Esophagus squamous epithelium (tissue), 5 donors: ENCODE measurements around the gene MRPS23. TPM values are rescaled to one million over a fixed set of nuclear protein-coding genes. Genes with fewer than 3 reads are reported as not detected.

Experiments
- DNase-seq: peaks from one replicate; lab custom pipeline; 2025; lab: John Stamatoyannopoulos, UW
- H3K27ac ChIP-seq, 4 donors: fragments of 200-600 bp; sonication (generic); one replicate each; pipeline ENCODE4 v1.5.1; 2016 to 2019; ENCODE audit warnings: mild to moderate bottlenecking in 1 of 4
- H3K27me3 ChIP-seq, 4 donors: fragments of 200-600 bp; sonication (generic); 1 replicate in 3 of 4; 2 replicates in 1 of 4; pipeline versions ENCODE4 v1.5.1 to v1.6.0; 2017 to 2021; ENCODE audit warnings: antibody characterized with exemption in 1 of 4
- H3K36me3 ChIP-seq, 3 donors: fragments of 200-600 bp; sonication (generic); one replicate each; pipeline ENCODE4 v1.5.1; 2016 to 2019
- H3K4me1 ChIP-seq, 3 donors: fragments of 200-600 bp; sonication (generic); one replicate each; pipeline ENCODE4 v1.5.1; 2017 to 2019
- H3K4me3 ChIP-seq, 4 donors: fragments of 200-600 bp; sonication (generic); 1 replicate in 3 of 4; 2 replicates in 1 of 4; pipeline ENCODE4 v1.5.1; 2016 to 2019; ENCODE audit warnings: mild to moderate bottlenecking in 2 of 4, moderate library complexity in 1 of 4
- H3K9me3 ChIP-seq, 3 donors: fragments of 200-600 bp; sonication (generic); one replicate each; pipeline ENCODE4 v1.5.1; 2016 to 2019
- CTCF ChIP-seq, 6 experiments: fragments of 450-650 bp in 4 of 6; fragments of 200-600 bp in 2 of 6; sonication (generic) in 2 of 6; IDR thresholded peaks; one replicate each; pipeline ENCODE4 v1.5.1; 2016 to 2019; ENCODE audit warnings: antibody characterized with exemption in 6 of 6, mild to moderate bottlenecking in 4 of 6, moderate library complexity in 4 of 6
- POLR2A ChIP-seq, 4 donors: fragments of 450-650 bp; IDR thresholded peaks; one replicate each; pipeline ENCODE4 v1.6.1; 2017; ENCODE audit warnings: antibody characterized with exemption in 4 of 4, mild to moderate bottlenecking in 4 of 4, moderate library complexity in 3 of 4
- WGBS, 2 donors: methylation state at CpG; one replicate each; pipeline ENCODE4 v1.1.5; 2018; 5-methylcytosine and 5-hydroxymethylcytosine counted together
- intact Hi-C: fragments of 100-400 bp; cut with DNase I; formaldehyde crosslinking; loops from one replicate; pipeline ENCODE4 v1.15.0; 2022
- total RNA-seq, 4 donors: library from RNA; depleted of rRNA; stranded (reverse); fragments of >200 nt; gene quantifications; one replicate each; pipeline ENCODE4 v1.1.0, GENCODE V29; 2016
- donor health status: DM: yes; HTN: yes; CAD: no.

The MRPS23 gene
- total RNA-seq, 4 donors from 2014 or later, result 9.9 to 25.2 (median 20.8) TPM

GRCh38 chr17:57894848-57895247 is 45.0 kb upstream of the MRPS23 start:
- intact Hi-C loops, result loop anchor here (10.0 kb wide), 2 partner anchors 50 to 90 kb away; partner anchors contain the start of gene VEZF1
- no peaks in the 10 kb centered on the region for H3K27me3 ChIP-seq
- no peaks in the 10 kb centered on the region for H3K36me3 ChIP-seq
- H3K4me1 ChIP-seq, result peaks cover 71 to 95% (median 79%) of the 10 kb centered on the region in 3 donors
- H3K9me3 ChIP-seq, result no peaks in the 10 kb centered on the region
- DNase-seq, result no peak
- H3K4me3 ChIP-seq, result no peak overlapping the region
- peak overlapping the region in 3 of 4 donors; percentile 93 to 96 (median 95) for H3K27ac ChIP-seq
- TF ChIP-seq POLR2A (IDR thresholded peaks at IDR 0.05) (no peak), CTCF (IDR thresholded peaks at IDR 0.05) (no peak)
- WGBS, 2 donors, result 92 to 93% methylated on average over 1 of the region's 1 CpG

DNA sequence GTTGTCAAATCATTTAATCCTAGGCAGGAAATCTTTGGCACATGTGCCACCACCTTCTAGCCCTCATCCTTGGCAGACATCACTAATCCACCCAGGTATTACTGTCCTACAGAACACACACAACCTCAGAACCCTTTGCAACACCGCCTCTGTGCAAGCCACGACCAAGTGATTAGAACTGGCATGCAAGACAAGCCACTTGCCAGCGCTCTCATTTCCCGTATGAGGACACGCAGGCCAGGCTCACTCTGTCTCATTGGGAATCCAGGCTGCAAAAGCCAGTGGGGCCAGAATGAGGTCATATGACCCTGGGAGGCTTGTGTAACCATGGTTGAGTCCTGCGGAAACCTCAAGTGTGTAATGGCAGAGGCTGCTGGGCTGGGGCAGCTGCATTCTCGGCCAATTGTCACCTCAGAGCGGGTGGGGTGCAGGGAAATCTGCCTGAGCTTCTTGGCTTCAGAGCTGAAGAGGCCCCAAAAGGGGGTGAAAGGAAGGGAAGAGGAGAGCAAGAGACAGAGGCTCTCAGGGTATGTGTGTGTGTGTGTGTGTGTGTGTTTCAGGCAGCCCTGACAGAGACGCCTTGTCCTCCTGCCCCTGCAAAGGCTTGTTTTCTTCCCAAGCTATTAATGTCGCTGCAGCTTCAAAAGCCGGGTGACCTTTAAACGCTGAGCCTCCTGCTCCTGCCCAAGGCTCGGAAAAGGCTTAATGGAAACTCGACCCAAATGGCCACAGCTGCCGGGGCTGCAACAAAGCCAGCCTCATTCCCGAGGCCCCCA is 43.2 kb upstream of the MRPS23 start:
- H3K27me3 ChIP-seq, result no peaks in the 10 kb centered on the region
- peak in 3 of 4 donors; percentile 21 to 49 (median 34) for TF ChIP-seq POLR2A (IDR thresholded peaks at IDR 0.05)
- peak in 1 of 6 experiments; percentile 10 for TF ChIP-seq CTCF (IDR thresholded peaks at IDR 0.05)
- peak overlapping the region; percentile 85 to 96 (median 94) for H3K27ac ChIP-seq
- H3K4me1 ChIP-seq, result peaks cover 56 to 95% (median 76%) of the 10 kb centered on the region in 3 donors
- DNase-seq, result peak; percentile 30
- no peaks in the 10 kb centered on the region for H3K9me3 ChIP-seq
- no peaks in the 10 kb centered on the region for H3K36me3 ChIP-seq
- H3K4me3 ChIP-seq, result peak overlapping the region in 3 of 4 donors; percentile 20 to 45 (median 28)
- WGBS, 2 donors, result 13 to 17% methylated on average over 6 to 12 of the region's 16 CpGs
- intact Hi-C loops, result loop anchor here (10.0 kb wide), 2 partner anchors 52 to 92 kb away; partner anchors contain the start of gene VEZF1

- peaks cover 53 to 89% (median 71%) of the 10 kb centered on the region in 3 donors for H3K4me1 ChIP-seq
Observed at GRCh38 chr17:57892146-57892819, 42.4 kb upstream of the MRPS23 start.

DNA sequence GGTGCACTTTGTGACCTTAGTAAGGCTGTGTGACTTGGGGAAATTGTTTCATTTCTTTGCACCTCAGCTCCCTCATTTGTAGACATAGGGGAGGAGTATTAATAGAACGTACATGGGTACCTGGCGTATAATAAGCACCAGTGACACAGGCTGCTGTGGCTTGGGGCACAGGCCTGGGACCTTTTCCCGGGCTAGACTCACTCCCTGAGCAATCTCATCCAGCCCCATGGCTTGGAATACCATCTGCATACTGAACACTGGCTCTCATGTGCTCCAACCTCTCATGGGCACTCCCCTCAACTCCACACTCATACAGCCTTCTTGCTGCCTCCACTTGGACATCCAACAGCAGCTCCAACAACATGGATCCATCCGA is 41.0 kb upstream of the MRPS23 start:
- H3K9me3 ChIP-seq, result no peaks in the 10 kb centered on the region
- H3K4me3 ChIP-seq, result no peak overlapping the region
- intact Hi-C loops, result loop anchor here (10.0 kb wide), 2 partner anchors 54 to 94 kb away; partner anchors contain the start of gene VEZF1
- peaks cover 0 to 2% (median 0%) of the 10 kb centered on the region in 3 donors for H3K36me3 ChIP-seq
- DNase-seq, result no peak
- 69 to 77% methylated on average over 4 of the region's 4 CpGs for WGBS, 2 donors
- H3K27ac ChIP-seq, result peak overlapping the region; percentile 63 to 96 (median 94)
- H3K27me3 ChIP-seq, result no peaks in the 10 kb centered on the region
- no peak for TF ChIP-seq CTCF (IDR thresholded peaks at IDR 0.05)
- TF ChIP-seq POLR2A (IDR thresholded peaks at IDR 0.05), result no peak
- H3K4me1 ChIP-seq, result peaks cover 53 to 79% (median 69%) of the 10 kb centered on the region in 3 donors

More at GRCh38 chr17:57892146-57892819, 42.4 kb upstream of the MRPS23 start:
- H3K4me3 ChIP-seq, result peak overlapping the region in 1 of 4 donors; percentile 45
- WGBS, 2 donors, result 48% methylated on average over 4 of the region's 6 CpGs; no CpG with 5 or more reads in 1 of the 2 donors
- no peaks in the 10 kb centered on the region for H3K9me3 ChIP-seq
- DNase-seq, result peak; percentile 33
- H3K36me3 ChIP-seq, result no peaks in the 10 kb centered on the region
- H3K27ac ChIP-seq, result peak overlapping the region; percentile 85 to 96 (median 94)
- TF ChIP-seq CTCF (IDR thresholded peaks at IDR 0.05) (peak; percentile 95 to 99 (median 98)), POLR2A (IDR thresholded peaks at IDR 0.05) (no peak)
- intact Hi-C loops, result loop anchor here (10.0 kb wide), 2 partner anchors 53 to 93 kb away; partner anchors contain the start of gene VEZF1
- no peaks in the 10 kb centered on the region for H3K27me3 ChIP-seq
